ENCODE measurements around the gene NSMCE1.

GRCh38 chr16:27175888-27176287 is 92.7 kb downstream of the NSMCE1 start:
- no peak for TF ChIP-seq CTCF (IDR thresholded peaks at IDR 0.05)
- no peak for TF ChIP-seq EZH2 (IDR thresholded peaks at IDR 0.05; ENCODE audit: borderline replicate concordance, insufficient read depth, low read depth, low read length, poor library complexity, severe bottlenecking)

Data from B cell (primary cell).